K562 (cell line): ENCODE measurements around the gene ZNF792. TPM values are rescaled to one million over a fixed set of nuclear protein-coding genes. Genes with fewer than 3 reads are reported as not detected.
A peak's percentile ranks its signal among the peaks of the same experiment; 100 is the strongest.
"Not testable (repeated sequence)": the region's sequence is repeated elsewhere in the genome, so short reads cannot be mapped to it uniquely, and the experiment has no call there.

Source experiments
- ATAC-seq: fragments of 200-7000 bp; cut with Tn5 transposase; 3 replicates; pipeline ENCODE4 v1.9.1; 2020; ENCODE audit warnings: moderate library complexity
- BruUV-seq: library from RNA; stranded (reverse); fragments of 400-500 nt; replicated peaks from 2 replicates; lab custom pipeline; 2021; lab: Mats Ljungman, UMichigan
- CTCF ChIA-PET: fragments of 300-600 bp; formaldehyde crosslinking; extraction: SDS; loops from one replicate; lab custom pipeline; 2021; ENCODE audit warnings: low intra/inter-chr PET ratio; lab: Yijun Ruan, JAX
- POLR2A ChIA-PET: fragments of 300-600, 350-650 bp; sonication (Branson Sonifier 250); formaldehyde crosslinking; extraction: SDS; loops from one replicate; lab custom pipeline; 2021; ENCODE audit warnings: antibody characterized with exemption, inconsistent platforms; lab: Yijun Ruan, JAX
- DNase-seq, 4 experiments: peaks; one replicate each; pipeline versions ENCODE4 v3.0.0 to v3.0.0-alpha.2; 2011 to 2018; ENCODE audit warnings: low spot score in 3 of 4, mixed read lengths in 3 of 4; ENCODE audit errors: extremely low read depth in 1 of 4
- FAIRE-seq: peaks from 2 replicates; lab custom pipeline; 2011; peaks lifted over from hg19 to GRCh38; lab: Jason Lieb, UNC
- H2AFZ ChIP-seq: 2 replicates; pipeline ENCODE4 v1.6.0; 2011; ENCODE audit warnings: low read depth, low read length, control low read depth, inconsistent platforms
- H3K27ac ChIP-seq: fragments of 200-600 bp; 3 replicates; pipeline ENCODE4 v1.8.0; 2011; ENCODE audit warnings: low read depth, mild to moderate bottlenecking, control low read depth, inconsistent platforms, low read length, moderate library complexity, mixed read lengths; ENCODE audit errors: extremely low read depth
- H3K27me3 ChIP-seq, 2 experiments: fragments of 300-600 bp in 1 of 2; 2 replicates in 1 of 2; 3 replicates in 1 of 2; pipeline versions ENCODE4 v1.6.0 to v1.8.0; 2011; ENCODE audit warnings: inconsistent platforms in 2 of 2, low read length in 2 of 2, mild to moderate bottlenecking in 1 of 2, mixed read lengths in 1 of 2, moderate library complexity in 1 of 2; ENCODE audit not compliant: control insufficient read depth in 2 of 2, insufficient read depth in 2 of 2
- H3K36me3 ChIP-seq: fragments of 300-600 bp; 3 replicates; pipeline ENCODE4 v1.8.0; 2011; ENCODE audit warnings: mild to moderate bottlenecking, low read length, inconsistent platforms; ENCODE audit not compliant: control insufficient read depth, insufficient read depth
- H3K4me1 ChIP-seq, 2 experiments: fragments of 200-600 bp in 1 of 2; replicated peaks in 1 of 2; 2 replicates in 1 of 2; 3 replicates in 1 of 2; pipeline versions ENCODE4 v1.5.1 to v1.8.0; 2011; ENCODE audit warnings: inconsistent platforms in 2 of 2, low read length in 2 of 2, mild to moderate bottlenecking in 1 of 2, mixed read lengths in 1 of 2, moderate library complexity in 1 of 2; ENCODE audit not compliant: control insufficient read depth in 2 of 2, insufficient read depth in 2 of 2
- H3K4me2 ChIP-seq: 2 replicates; pipeline ENCODE4 v1.6.1; 2011; ENCODE audit warnings: low read length, control low read depth, inconsistent platforms, mixed read lengths; ENCODE audit not compliant: insufficient read depth
- H3K4me3 ChIP-seq: fragments of 200-600 bp; sonication (generic), shearing (Covaris generic); 2 replicates; pipeline ENCODE4 v1.5.1; 2016; ENCODE audit warnings: control low read depth, inconsistent platforms
- H3K79me2 ChIP-seq: fragments of 200-600 bp; 3 replicates; pipeline ENCODE4 v1.8.0; 2011; ENCODE audit warnings: low read length, inconsistent platforms; ENCODE audit not compliant: control insufficient read depth, insufficient read depth
- H3K9ac ChIP-seq, 2 experiments: 2 replicates each; pipeline versions ENCODE4 v1.6.0 to v1.6.1; 2011; ENCODE audit warnings: low read depth in 2 of 2, low read length in 2 of 2, control low read depth in 1 of 2, inconsistent platforms in 1 of 2, mild to moderate bottlenecking in 1 of 2, mixed read lengths in 1 of 2; ENCODE audit not compliant: insufficient read depth in 1 of 2
- H3K9me1 ChIP-seq: one replicate; pipeline ENCODE4 v1.6.0; 2011; ENCODE audit warnings: inconsistent platforms, mild to moderate bottlenecking, low read length, moderate library complexity; ENCODE audit not compliant: control insufficient read depth, insufficient read depth
- H3K9me3 ChIP-seq: replicated peaks from 2 replicates; pipeline ENCODE4 v1.5.1; 2011; ENCODE audit warnings: low read depth, low read length, inconsistent platforms; ENCODE audit not compliant: control insufficient read depth, insufficient read depth
- H4K20me1 ChIP-seq: replicated peaks from 2 replicates; pipeline ENCODE4 v1.6.1; 2011; ENCODE audit warnings: low read length, inconsistent platforms, mixed read lengths; ENCODE audit not compliant: control insufficient read depth, insufficient read depth
- CREB1 ChIP-seq, 2 experiments: sonication (generic) in 1 of 2; formaldehyde crosslinking in 1 of 2; IDR thresholded peaks; 2 replicates each; pipeline versions ENCODE4 v1.6.1 to v1.8.0; 2012 to 2022; ENCODE audit warnings: inconsistent platforms in 1 of 2, mild to moderate bottlenecking in 1 of 2, missing genetic modification reagents in 1 of 2, moderate library complexity in 1 of 2
- NR4A1 ChIP-seq, 2 experiments: fragments of 250-450 bp in 1 of 2; fragments of 450-650 bp in 1 of 2; sonication (Bioruptor Pico) in 1 of 2; IDR thresholded peaks; 2 replicates each; pipeline versions ENCODE4 v1.4.0 to v1.6.1; 2016 to 2020; ENCODE audit warnings: mild to moderate bottlenecking in 2 of 2, missing compliant biosample characterization in 1 of 2, missing genetic modification characterization in 1 of 2, moderate library complexity in 1 of 2
- POLR2G ChIP-seq: fragments of 200-400 bp; formaldehyde crosslinking; IDR thresholded peaks from 2 replicates; pipeline ENCODE4 v1.6.1; 2017; ENCODE audit warnings: low read depth, mild to moderate bottlenecking, antibody characterized with exemption, low read length, moderate library complexity
- PTBP1 ChIP-seq: fragments of 200-400 bp; formaldehyde crosslinking; IDR thresholded peaks from 2 replicates; pipeline ENCODE4 v1.6.1; 2017; ENCODE audit warnings: low read depth, low read length
- RB1 ChIP-seq: fragments of 450-650 bp; IDR thresholded peaks from 2 replicates; pipeline ENCODE4 v1.6.1; 2017; ENCODE audit warnings: low read depth, mild to moderate bottlenecking
- RBM17 ChIP-seq: fragments of 200-400 bp; formaldehyde crosslinking; IDR thresholded peaks from 2 replicates; pipeline ENCODE4 v1.6.1; 2017; ENCODE audit warnings: low read depth, mild to moderate bottlenecking, low read length, borderline replicate concordance
- SMARCC2 ChIP-seq: fragments of 450-650 bp; IDR thresholded peaks from 2 replicates; pipeline ENCODE4 v1.6.1; 2017; ENCODE audit warnings: antibody characterized with exemption, moderate library complexity, mild to moderate bottlenecking, low read depth
- TEAD1 ChIP-seq, 2 experiments: fragments of 450-650 bp in 1 of 2; sonication (generic) in 1 of 2; formaldehyde crosslinking; IDR thresholded peaks; 2 replicates each; pipeline versions ENCODE4 v1.4.0 to v1.8.0; 2020 to 2022; ENCODE audit warnings: mild to moderate bottlenecking in 2 of 2, missing genetic modification reagents in 1 of 2
- ZBTB7A ChIP-seq: IDR thresholded peaks from 2 replicates; pipeline ENCODE4 v1.6.1; 2011; ENCODE audit warnings: low read depth, mild to moderate bottlenecking, low read length, moderate library complexity, borderline replicate concordance; ENCODE audit not compliant: control insufficient read depth
- ZFP36 ChIP-seq: fragments of 150-350 bp; IDR thresholded peaks from 2 replicates; pipeline ENCODE4 v1.6.1; 2018; ENCODE audit warnings: low read length, low read depth; ENCODE audit not compliant: partially characterized antibody
- ZFX ChIP-seq: sonication (generic); formaldehyde crosslinking; IDR thresholded peaks from 2 replicates; pipeline ENCODE4 v1.8.0; 2022; ENCODE audit warnings: mild to moderate bottlenecking, missing genetic modification reagents, moderate library complexity
- ZNF311 ChIP-seq: fragments of 250-450 bp; sonication (Bioruptor Pico); IDR thresholded peaks from 2 replicates; pipeline ENCODE4 v1.4.0; 2020; ENCODE audit warnings: mild to moderate bottlenecking, moderate library complexity
- whole genome bisulfite sequencing: fragments of 100-300 bp; shearing (Covaris generic); methylation state at CpG from one replicate; pipeline ENCODE4 v1.1.6; 2016; ENCODE audit warnings: low coverage, mixed read lengths; ENCODE audit not compliant: insufficient coverage; ENCODE audit errors: missing lambda C conversion rate; 5-methylcytosine and 5-hydroxymethylcytosine counted together
- in situ Hi-C: fragments of 300-500 bp; cut with MboI; formaldehyde crosslinking; loops from 4 replicates; pipeline ENCODE4 v1.15.0; 2018; ENCODE audit warnings: inconsistent platforms, mixed read lengths
- intact Hi-C: fragments of 100-400 bp; cut with micrococcal nuclease; formaldehyde crosslinking; loops from 2 replicates; pipeline ENCODE4 v1.14.2; 2022
- polyA plus RNA-seq, 8 experiments: library from polyadenylated mRNA; depleted of rRNA in 4 of 8; stranded (reverse) in 5 of 8; unstranded in 3 of 8; fragments of >200 nt; fragmentation: Nextera tagmentation in 2 of 8; fragmentation: Illumina TruSeq in 1 of 8; extraction: Ambion mirVana in 2 of 8; extraction: Trizol in 1 of 8; gene quantifications; 2 replicates each; pipeline versions ENCODE4 v1.2.1 to v1.2.3, GENCODE V29; 2011 to 2014; ENCODE audit warnings: inconsistent platforms in 1 of 8, missing spikeins in 1 of 8
- total RNA-seq, 7 experiments: library from RNA; depleted of rRNA in 6 of 7; stranded (reverse); fragments of >200 nt in 6 of 7; fragmentation: Illumina TruSeq in 2 of 7; extraction: Trizol in 2 of 7; gene quantifications; 2 replicates each; pipeline versions ENCODE4 v1.2.1 to v1.2.3, GENCODE V29; 2011 to 2021; ENCODE audit warnings: low replicate concordance in 1 of 7
- TF ChIP-seq, protein P1 (sequence below): sonication (generic); formaldehyde crosslinking; IDR thresholded peaks from 2 replicates; pipeline ENCODE4 v1.8.1; 2023; ENCODE audit warnings: mild to moderate bottlenecking, missing genetic modification reagents, moderate library complexity

The ZNF792 gene
- total and polyA plus RNA-seq, 9 of the 15 experiments (the other 6 are each of a cell fraction or from before 2014, with no cell fraction given), result 3.3 to 16.5 (median 10.4) TPM

GRCh38 chr19:35009424-35010415, 45.7 kb upstream of the ZNF792 start (continued):
- TF ChIP-seq PTBP1 (0 out of 2 replicates have a peak, but pooled peaks have one; percentile 55), ZFP36 (peak; percentile 89), TEAD1 (CRISPR knock-in tag; IDR thresholded peaks at IDR 0.05) (no peak), ZBTB7A (no peak), ZNF311 (CRISPR knock-in tag) (no peak)

DNA sequence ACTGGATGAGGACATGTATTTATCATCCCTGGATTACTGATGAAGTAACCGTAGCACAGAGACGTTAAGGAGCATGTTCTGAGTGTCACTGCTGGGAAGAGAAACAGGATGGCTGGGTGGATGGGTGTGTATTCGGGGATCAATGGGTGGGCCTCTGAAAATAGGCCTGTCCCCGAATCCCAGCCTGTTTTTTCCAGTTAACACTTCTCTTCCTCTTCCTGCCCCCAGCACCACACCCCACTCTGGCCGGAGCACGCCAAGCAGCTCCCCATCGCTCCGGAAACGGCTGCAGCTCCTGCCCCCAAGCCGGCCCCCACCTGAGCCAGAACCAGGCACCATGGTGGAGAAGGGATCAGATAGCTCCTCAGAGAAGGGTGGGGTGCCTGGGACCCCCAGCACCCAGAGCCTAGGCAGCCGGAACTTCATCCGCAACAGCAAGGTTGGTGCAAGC, 44.9 kb upstream of the ZNF792 start:
- intact Hi-C loops, result no loop called here
- POLR2A ChIA-PET, result interaction anchor here (0.6 kb wide), 1 partner anchor 501 kb away, joined by 3 read pairs; no protein-coding TSS in a partner anchor

GRCh38 chr19:35007427-35007826, 43.4 kb upstream of the ZNF792 start:
- H3K4me2 ChIP-seq, in situ Hi-C loops, POLR2A ChIA-PET, H3K27ac ChIP-seq, H3K9me1 ChIP-seq, intact Hi-C loops, H3K9me3 ChIP-seq, BruUV-seq, DNase-seq, CTCF ChIA-PET, ATAC-seq, H3K9ac ChIP-seq, H4K20me1 ChIP-seq, FAIRE-seq, H2AFZ ChIP-seq, H3K4me3 ChIP-seq, H3K27me3 ChIP-seq: not testable (repeated sequence)
- peaks cover 14 to 41% of the 10 kb centered on the region in 2 experiments for H3K4me1 ChIP-seq
- peaks cover 43% of the 10 kb centered on the region for H3K79me2 ChIP-seq
- peaks cover 79% of the 10 kb centered on the region for H3K36me3 ChIP-seq
- 100% methylated on average over 8 of the region's 8 CpGs for WGBS

More for the DNA sequence above, 44.9 kb upstream of the ZNF792 start:
- Histone ChIP-seq H3K36me3 (peaks cover 79% of the 10 kb centered on the region), H3K4me1 (peaks cover under 1 to 35% of the 10 kb centered on the region in 2 experiments; a peak in 3 of 5 replicates), H3K27ac (no peak overlapping the region), H2AFZ (no peak overlapping the region), H3K9me3 (no peaks in the 10 kb centered on the region), H3K9me1 (peaks cover 4% of the 10 kb centered on the region), H3K4me2 (no peak overlapping the region), H3K4me3 (no peak overlapping the region), H4K20me1 (no peaks in the 10 kb centered on the region; the same call in 1 of the 2 replicates), H3K27me3 (no peaks in the 10 kb centered on the region), H3K9ac (no peak overlapping the region), H3K79me2 (peaks cover 29% of the 10 kb centered on the region)
- no peak for FAIRE-seq
- no peak for TF ChIP-seq RB1
- TF ChIP-seq, protein P1, sequence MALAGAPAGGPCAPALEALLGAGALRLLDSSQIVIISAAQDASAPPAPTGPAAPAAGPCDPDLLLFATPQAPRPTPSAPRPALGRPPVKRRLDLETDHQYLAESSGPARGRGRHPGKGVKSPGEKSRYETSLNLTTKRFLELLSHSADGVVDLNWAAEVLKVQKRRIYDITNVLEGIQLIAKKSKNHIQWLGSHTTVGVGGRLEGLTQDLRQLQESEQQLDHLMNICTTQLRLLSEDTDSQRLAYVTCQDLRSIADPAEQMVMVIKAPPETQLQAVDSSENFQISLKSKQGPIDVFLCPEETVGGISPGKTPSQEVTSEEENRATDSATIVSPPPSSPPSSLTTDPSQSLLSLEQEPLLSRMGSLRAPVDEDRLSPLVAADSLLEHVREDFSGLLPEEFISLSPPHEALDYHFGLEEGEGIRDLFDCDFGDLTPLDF, result no peak
- no peak for TF ChIP-seq NR4A1 (CRISPR knock-in tag; IDR thresholded peaks at IDR 0.05)
- TF ChIP-seq NR4A1 (tag; IDR thresholded peaks at IDR 0.05), result no peak
- no peak for TF ChIP-seq CREB1 (IDR thresholded peaks at IDR 0.05)
- no peak for TF ChIP-seq CREB1 (CRISPR knock-in tag; IDR thresholded peaks at IDR 0.05)
- no peak for TF ChIP-seq SMARCC2
- TF ChIP-seq RBM17, result no peak
- TF ChIP-seq ZFX (CRISPR knock-in tag), result no peak
- peak; percentile 51 for TF ChIP-seq POLR2G
- no peak for ATAC-seq
- CTCF ChIA-PET, result no interaction called here
- no TSS peak for BruUV-seq
- 89% methylated on average over 12 of the region's 12 CpGs for WGBS
- DNase-seq, result no peak
- in situ Hi-C loops, result no loop called here
